ENCODE measurements around the gene TLE3. TPM values are rescaled to one million over a fixed set of nuclear protein-coding genes. Genes with fewer than 3 reads are reported as not detected.

TLE3 gene
- polyA plus RNA-seq, 1 of the 3 experiments (the other 2 are of a cell fraction) = 14.7 TPM

DNA sequence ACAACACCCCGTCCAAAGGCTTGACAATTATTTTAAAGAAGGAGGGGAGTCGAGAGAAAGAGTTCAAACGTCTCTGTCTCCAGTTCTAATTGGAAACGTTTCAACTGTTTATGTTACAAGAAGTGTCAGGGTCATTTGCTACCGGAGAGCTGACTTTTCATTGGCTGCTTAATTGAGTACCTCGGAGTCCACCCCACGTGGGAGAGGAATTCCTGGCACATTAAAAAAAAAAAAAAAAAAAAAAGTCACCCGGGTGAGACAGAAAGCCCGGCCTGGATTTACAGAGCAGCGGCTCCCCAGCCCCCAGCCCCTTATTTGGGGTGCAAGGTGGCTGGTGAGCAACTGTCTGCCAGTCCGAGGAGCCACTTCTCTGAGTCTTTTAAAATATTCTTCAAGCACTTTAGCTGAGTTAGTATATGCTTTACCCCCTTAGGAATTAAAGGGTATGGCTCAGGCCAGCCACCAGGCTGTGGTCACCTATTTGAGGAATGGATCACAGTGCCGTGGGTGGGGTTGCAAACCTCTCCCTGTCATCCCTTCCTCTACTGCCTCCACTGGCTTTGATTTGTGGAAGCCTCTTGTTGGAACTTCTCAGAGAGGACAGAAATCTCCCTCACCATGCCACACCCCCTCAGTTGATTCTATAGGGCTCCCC lies 3.9 kb upstream of the TLE3 start (continued):
- TF ChIP-seq, protein P1, sequence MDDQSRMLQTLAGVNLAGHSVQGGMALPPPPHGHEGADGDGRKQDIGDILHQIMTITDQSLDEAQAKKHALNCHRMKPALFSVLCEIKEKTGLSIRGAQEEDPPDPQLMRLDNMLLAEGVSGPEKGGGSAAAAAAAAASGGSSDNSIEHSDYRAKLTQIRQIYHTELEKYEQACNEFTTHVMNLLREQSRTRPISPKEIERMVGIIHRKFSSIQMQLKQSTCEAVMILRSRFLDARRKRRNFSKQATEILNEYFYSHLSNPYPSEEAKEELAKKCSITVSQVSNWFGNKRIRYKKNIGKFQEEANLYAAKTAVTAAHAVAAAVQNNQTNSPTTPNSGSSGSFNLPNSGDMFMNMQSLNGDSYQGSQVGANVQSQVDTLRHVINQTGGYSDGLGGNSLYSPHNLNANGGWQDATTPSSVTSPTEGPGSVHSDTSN (IDR thresholded peaks at IDR 0.05) = peak; percentile 38; the same call in 1 of the 2 replicates
- peak; percentile 46; the same call in 1 of the 2 replicates for TF ChIP-seq TEAD4 (IDR thresholded peaks at IDR 0.05; ENCODE audit: borderline replicate concordance, insufficient read depth)
- peak; percentile 26; the same call in 1 of the 2 replicates for TF ChIP-seq NFIC (IDR thresholded peaks at IDR 0.05; ENCODE audit: borderline replicate concordance)
- peak; percentile 53; the same call in 1 of the 2 replicates for TF ChIP-seq RFX5 (IDR thresholded peaks at IDR 0.05; ENCODE audit: low read length)
- TF ChIP-seq ELF1 (IDR thresholded peaks at IDR 0.05) = no peak
- TF ChIP-seq TCF12 (IDR thresholded peaks at IDR 0.05) = 0 out of 2 replicates have a peak, but pooled peaks have one; percentile 21
- TF ChIP-seq, protein P2, sequence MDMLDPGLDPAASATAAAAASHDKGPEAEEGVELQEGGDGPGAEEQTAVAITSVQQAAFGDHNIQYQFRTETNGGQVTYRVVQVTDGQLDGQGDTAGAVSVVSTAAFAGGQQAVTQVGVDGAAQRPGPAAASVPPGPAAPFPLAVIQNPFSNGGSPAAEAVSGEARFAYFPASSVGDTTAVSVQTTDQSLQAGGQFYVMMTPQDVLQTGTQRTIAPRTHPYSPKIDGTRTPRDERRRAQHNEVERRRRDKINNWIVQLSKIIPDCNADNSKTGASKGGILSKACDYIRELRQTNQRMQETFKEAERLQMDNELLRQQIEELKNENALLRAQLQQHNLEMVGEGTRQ (IDR thresholded peaks at IDR 0.05; ENCODE audit: borderline replicate concordance, low read depth, low read length) = no peak
- TF ChIP-seq, protein P3, sequence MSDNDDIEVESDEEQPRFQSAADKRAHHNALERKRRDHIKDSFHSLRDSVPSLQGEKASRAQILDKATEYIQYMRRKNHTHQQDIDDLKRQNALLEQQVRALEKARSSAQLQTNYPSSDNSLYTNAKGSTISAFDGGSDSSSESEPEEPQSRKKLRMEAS (IDR thresholded peaks at IDR 0.05; ENCODE audit: low read depth) = 0 out of 2 replicates have a peak, but pooled peaks have one; percentile 38
- TF ChIP-seq SIN3A (IDR thresholded peaks at IDR 0.05; ENCODE audit: borderline replicate concordance, low read depth, low read length) = no peak
- TF ChIP-seq, protein P4, sequence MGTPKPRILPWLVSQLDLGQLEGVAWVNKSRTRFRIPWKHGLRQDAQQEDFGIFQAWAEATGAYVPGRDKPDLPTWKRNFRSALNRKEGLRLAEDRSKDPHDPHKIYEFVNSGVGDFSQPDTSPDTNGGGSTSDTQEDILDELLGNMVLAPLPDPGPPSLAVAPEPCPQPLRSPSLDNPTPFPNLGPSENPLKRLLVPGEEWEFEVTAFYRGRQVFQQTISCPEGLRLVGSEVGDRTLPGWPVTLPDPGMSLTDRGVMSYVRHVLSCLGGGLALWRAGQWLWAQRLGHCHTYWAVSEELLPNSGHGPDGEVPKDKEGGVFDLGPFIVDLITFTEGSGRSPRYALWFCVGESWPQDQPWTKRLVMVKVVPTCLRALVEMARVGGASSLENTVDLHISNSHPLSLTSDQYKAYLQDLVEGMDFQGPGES (IDR thresholded peaks at IDR 0.05; ENCODE audit: low read depth, low read length) = no peak
- peak; percentile 85; the same call in 1 of the 2 replicates for TF ChIP-seq MXI1 (IDR thresholded peaks at IDR 0.05; ENCODE audit: low read depth, low read length)
- TF ChIP-seq JUND (IDR thresholded peaks at IDR 0.05) = peak; percentile 38; the same call in 1 of the 2 replicates
- TF ChIP-seq, protein P5, sequence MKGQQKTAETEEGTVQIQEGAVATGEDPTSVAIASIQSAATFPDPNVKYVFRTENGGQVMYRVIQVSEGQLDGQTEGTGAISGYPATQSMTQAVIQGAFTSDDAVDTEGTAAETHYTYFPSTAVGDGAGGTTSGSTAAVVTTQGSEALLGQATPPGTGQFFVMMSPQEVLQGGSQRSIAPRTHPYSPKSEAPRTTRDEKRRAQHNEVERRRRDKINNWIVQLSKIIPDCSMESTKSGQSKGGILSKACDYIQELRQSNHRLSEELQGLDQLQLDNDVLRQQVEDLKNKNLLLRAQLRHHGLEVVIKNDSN (IDR thresholded peaks at IDR 0.05; ENCODE audit: borderline replicate concordance, low read depth) = peak; percentile 31
- TF ChIP-seq RXRA (IDR thresholded peaks at IDR 0.05; ENCODE audit: borderline replicate concordance, low read depth) = 0 out of 2 replicates have a peak, but pooled peaks have one; percentile 30
- TF ChIP-seq, protein P6, sequence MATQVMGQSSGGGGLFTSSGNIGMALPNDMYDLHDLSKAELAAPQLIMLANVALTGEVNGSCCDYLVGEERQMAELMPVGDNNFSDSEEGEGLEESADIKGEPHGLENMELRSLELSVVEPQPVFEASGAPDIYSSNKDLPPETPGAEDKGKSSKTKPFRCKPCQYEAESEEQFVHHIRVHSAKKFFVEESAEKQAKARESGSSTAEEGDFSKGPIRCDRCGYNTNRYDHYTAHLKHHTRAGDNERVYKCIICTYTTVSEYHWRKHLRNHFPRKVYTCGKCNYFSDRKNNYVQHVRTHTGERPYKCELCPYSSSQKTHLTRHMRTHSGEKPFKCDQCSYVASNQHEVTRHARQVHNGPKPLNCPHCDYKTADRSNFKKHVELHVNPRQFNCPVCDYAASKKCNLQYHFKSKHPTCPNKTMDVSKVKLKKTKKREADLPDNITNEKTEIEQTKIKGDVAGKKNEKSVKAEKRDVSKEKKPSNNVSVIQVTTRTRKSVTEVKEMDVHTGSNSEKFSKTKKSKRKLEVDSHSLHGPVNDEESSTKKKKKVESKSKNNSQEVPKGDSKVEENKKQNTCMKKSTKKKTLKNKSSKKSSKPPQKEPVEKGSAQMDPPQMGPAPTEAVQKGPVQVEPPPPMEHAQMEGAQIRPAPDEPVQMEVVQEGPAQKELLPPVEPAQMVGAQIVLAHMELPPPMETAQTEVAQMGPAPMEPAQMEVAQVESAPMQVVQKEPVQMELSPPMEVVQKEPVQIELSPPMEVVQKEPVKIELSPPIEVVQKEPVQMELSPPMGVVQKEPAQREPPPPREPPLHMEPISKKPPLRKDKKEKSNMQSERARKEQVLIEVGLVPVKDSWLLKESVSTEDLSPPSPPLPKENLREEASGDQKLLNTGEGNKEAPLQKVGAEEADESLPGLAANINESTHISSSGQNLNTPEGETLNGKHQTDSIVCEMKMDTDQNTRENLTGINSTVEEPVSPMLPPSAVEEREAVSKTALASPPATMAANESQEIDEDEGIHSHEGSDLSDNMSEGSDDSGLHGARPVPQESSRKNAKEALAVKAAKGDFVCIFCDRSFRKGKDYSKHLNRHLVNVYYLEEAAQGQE (IDR thresholded peaks at IDR 0.05; ENCODE audit: low read depth, low read length) = no peak
- 0 out of 2 replicates have a peak, but pooled peaks have one; percentile 21 for TF ChIP-seq YY1 (IDR thresholded peaks at IDR 0.05; ENCODE audit: low read depth)
- no peak for TF ChIP-seq FOSL2 (IDR thresholded peaks at IDR 0.05; ENCODE audit: borderline replicate concordance, low read depth)
- no peak for TF ChIP-seq RCOR1 (IDR thresholded peaks at IDR 0.05; ENCODE audit: low read length)
- TF ChIP-seq CHD2 (IDR thresholded peaks at IDR 0.05; ENCODE audit: low read length, partially characterized antibody) = peak; percentile 41
- TF ChIP-seq POLR2AphosphoS5 (IDR thresholded peaks at IDR 0.05; ENCODE audit: low read depth, low read length) = no peak
